ENCODE data around the gene ARMC7.

GRCh38 chr17:75061055-75061438, 48.7 kb upstream of the ARMC7 start:
- TF ChIP-seq CTCF (IDR thresholded peaks at IDR 0.05): no peak
- no peak for TF ChIP-seq POLR2A (IDR thresholded peaks at IDR 0.05)
- TF ChIP-seq POLR2AphosphoS5 (IDR thresholded peaks at IDR 0.05): no peak

Measured in breast epithelium (tissue), 3 donors.